H9 (cell line): Measurements from ENCODE around the gene NENF. TPM values are rescaled to one million over a fixed set of nuclear protein-coding genes. Genes with fewer than 3 reads are reported as not detected.

Experiments used
- DNase-seq: peaks from one replicate; pipeline ENCODE4 v3.0.0-alpha.2; 2017
- H2AFZ ChIP-seq: one replicate; pipeline ENCODE4 v1.6.1; 2013; ENCODE audit warnings: mild to moderate bottlenecking, low read length, control low read depth, moderate library complexity
- H2AK5ac ChIP-seq: 2 replicates; pipeline ENCODE4 v1.6.1; 2013; ENCODE audit warnings: low read length, control low read depth, mixed read lengths; ENCODE audit not compliant: insufficient read length
- H2BK120ac ChIP-seq: one replicate; pipeline ENCODE4 v1.6.1; 2013; ENCODE audit warnings: low read depth, mild to moderate bottlenecking, low read length, control low read depth, inconsistent platforms; ENCODE audit not compliant: poor library complexity, severe bottlenecking
- H2BK12ac ChIP-seq: 2 replicates; pipeline ENCODE4 v1.6.1; 2013; ENCODE audit warnings: low read length, control low read depth, mixed read lengths, low read depth; ENCODE audit not compliant: insufficient read length
- H2BK15ac ChIP-seq: 2 replicates; pipeline ENCODE4 v1.6.1; 2013; ENCODE audit warnings: low read depth, low read length, control low read depth
- H2BK20ac ChIP-seq: one replicate; pipeline ENCODE4 v1.6.1; 2013; ENCODE audit warnings: low read depth, mild to moderate bottlenecking, low read length, control low read depth, inconsistent platforms; ENCODE audit not compliant: poor library complexity, severe bottlenecking
- H2BK5ac ChIP-seq: 2 replicates; pipeline ENCODE4 v1.6.1; 2013; ENCODE audit warnings: low read length, control low read depth, mixed read lengths; ENCODE audit not compliant: insufficient read length
- H3K14ac ChIP-seq: 2 replicates; pipeline ENCODE4 v1.6.1; 2013; ENCODE audit warnings: low read length, control low read depth; ENCODE audit not compliant: insufficient read depth
- H3K18ac ChIP-seq: 2 replicates; pipeline ENCODE4 v1.6.1; 2013; ENCODE audit warnings: low read depth, mild to moderate bottlenecking, mixed read lengths, low read length, control low read depth; ENCODE audit not compliant: insufficient read length
- H3K23ac ChIP-seq: 2 replicates; pipeline ENCODE4 v1.6.1; 2013; ENCODE audit warnings: low read length, control low read depth, mixed read lengths, low read depth; ENCODE audit not compliant: insufficient read length
- H3K23me2 ChIP-seq: 2 replicates; pipeline ENCODE4 v1.6.1; 2013; ENCODE audit warnings: low read depth, mild to moderate bottlenecking, mixed read lengths, low read length, control low read depth; ENCODE audit not compliant: insufficient read length, poor library complexity, severe bottlenecking
- H3K27ac ChIP-seq: 2 replicates; pipeline ENCODE4 v1.5.1; 2013; ENCODE audit warnings: low read length, control low read depth, mixed read lengths, low read depth; ENCODE audit not compliant: insufficient read length
- H3K27me3 ChIP-seq: 2 replicates; pipeline ENCODE4 v1.6.1; 2013; ENCODE audit warnings: low read length, control low read depth, inconsistent platforms; ENCODE audit not compliant: insufficient read depth
- H3K4ac ChIP-seq: 2 replicates; pipeline ENCODE4 v1.6.1; 2013; ENCODE audit warnings: low read depth, mild to moderate bottlenecking, control low read depth, inconsistent platforms, low read length, moderate library complexity
- H3K4me1 ChIP-seq: 2 replicates; pipeline ENCODE4 v1.6.1; 2013; ENCODE audit warnings: low read length, control low read depth, inconsistent platforms; ENCODE audit not compliant: insufficient read depth
- H3K4me2 ChIP-seq: 2 replicates; pipeline ENCODE4 v1.6.1; 2013; ENCODE audit warnings: low read length, control low read depth, mixed read lengths; ENCODE audit not compliant: insufficient read length, insufficient read depth
- H3K56ac ChIP-seq: 2 replicates; pipeline ENCODE4 v1.6.1; 2013; ENCODE audit warnings: low read depth, mild to moderate bottlenecking, mixed read lengths, low read length, control low read depth; ENCODE audit not compliant: insufficient read length
- H3K79me1 ChIP-seq: 2 replicates; pipeline ENCODE4 v1.6.1; 2013; ENCODE audit warnings: low read depth, mild to moderate bottlenecking, moderate library complexity, low read length, control low read depth, inconsistent platforms; ENCODE audit not compliant: insufficient read depth, poor library complexity, severe bottlenecking
- H3K79me2 ChIP-seq: 2 replicates; pipeline ENCODE4 v1.6.1; 2013; ENCODE audit warnings: low read length, control low read depth, inconsistent platforms; ENCODE audit not compliant: insufficient read depth
- H3K9ac ChIP-seq: 2 replicates; pipeline ENCODE4 v1.6.1; 2013; ENCODE audit warnings: low read length, control low read depth, mixed read lengths; ENCODE audit not compliant: insufficient read length; ENCODE audit errors: extremely low read depth
- H3K9me3 ChIP-seq: one replicate; pipeline ENCODE4 v1.6.1; 2013; ENCODE audit warnings: low read depth, low read length, inconsistent platforms; ENCODE audit not compliant: control insufficient read depth
- H3T11ph ChIP-seq: one replicate; pipeline ENCODE4 v1.6.1; 2013; ENCODE audit warnings: mild to moderate bottlenecking, low read length, control low read depth, inconsistent platforms
- H4K20me1 ChIP-seq: one replicate; pipeline ENCODE4 v1.6.1; 2013; ENCODE audit not compliant: control insufficient read depth, insufficient read length, insufficient read depth
- H4K5ac ChIP-seq: 2 replicates; pipeline ENCODE4 v1.6.1; 2013; ENCODE audit warnings: low read depth, mild to moderate bottlenecking, mixed read lengths, low read length, control low read depth; ENCODE audit not compliant: insufficient read length
- H4K8ac ChIP-seq: replicated peaks from 2 replicates; pipeline ENCODE4 v1.6.1; 2013; ENCODE audit warnings: low read length, control low read depth, mixed read lengths, low read depth; ENCODE audit not compliant: insufficient read length
- H4K91ac ChIP-seq: 2 replicates; pipeline ENCODE4 v1.6.1; 2013; ENCODE audit warnings: low read depth, mild to moderate bottlenecking, moderate library complexity, mixed read lengths, low read length, control low read depth; ENCODE audit not compliant: insufficient read length
- H3K27ac Mint-ChIP-seq, 3 experiments: 2 replicates in 2 of 3; 3 replicates in 1 of 3; pipeline ENCODE4 v1.8.0; 2020 to 2021; ENCODE audit warnings: mixed read lengths in 3 of 3, mild to moderate bottlenecking in 1 of 3, moderate library complexity in 1 of 3
- H3K27me3 Mint-ChIP-seq: 2 replicates; pipeline ENCODE4 v1.8.0; 2021; ENCODE audit warnings: low read depth, mild to moderate bottlenecking, moderate library complexity, mixed read lengths
- H3K36me3 Mint-ChIP-seq, 3 experiments: 2 replicates in 2 of 3; 3 replicates in 1 of 3; pipeline ENCODE4 v1.8.0; 2020 to 2021; ENCODE audit warnings: low read depth in 3 of 3, mixed read lengths in 3 of 3; ENCODE audit not compliant: insufficient read depth in 1 of 3
- H3K4me1 Mint-ChIP-seq, 2 experiments: 2 replicates each; pipeline ENCODE4 v1.8.0; 2020; ENCODE audit warnings: mixed read lengths in 2 of 2
- H3K4me3 Mint-ChIP-seq, 2 experiments: 2 replicates in 1 of 2; 3 replicates in 1 of 2; pipeline ENCODE4 v1.8.0; 2020 to 2021; ENCODE audit warnings: mild to moderate bottlenecking in 2 of 2, mixed read lengths in 2 of 2, moderate library complexity in 1 of 2
- H3K9me3 Mint-ChIP-seq, 2 experiments: 2 replicates in 1 of 2; 3 replicates in 1 of 2; pipeline ENCODE4 v1.8.0; 2020; ENCODE audit warnings: mild to moderate bottlenecking in 2 of 2, mixed read lengths in 2 of 2, moderate library complexity in 1 of 2
- WGBS: extraction: QIAGEN DNeasy Blood & Tissue Kit; methylation state at CpG from one replicate; pipeline ENCODE4 v1.1.7; 2013; ENCODE audit warnings: missing lambda C conversion rate, low lambda C conversion rate, mixed read lengths; ENCODE audit not compliant: insufficient read length; ENCODE audit errors: extremely low coverage; 5-methylcytosine and 5-hydroxymethylcytosine counted together
- total RNA-seq: library from RNA; stranded (reverse); gene quantifications from 2 replicates; pipeline ENCODE4 v1.2.1, GENCODE V29; 2021
- TF ChIP-seq, protein P1 (sequence below): fragments of 200-600 bp; sonication (generic); conservative IDR thresholded peaks from 3 replicates; pipeline ENCODE4 v1.8.0; 2021; ENCODE audit warnings: antibody characterized with exemption, mild to moderate bottlenecking

The NENF gene
- total RNA-seq, 1 experiment from 2014 or later = 28.3 TPM

DNA sequence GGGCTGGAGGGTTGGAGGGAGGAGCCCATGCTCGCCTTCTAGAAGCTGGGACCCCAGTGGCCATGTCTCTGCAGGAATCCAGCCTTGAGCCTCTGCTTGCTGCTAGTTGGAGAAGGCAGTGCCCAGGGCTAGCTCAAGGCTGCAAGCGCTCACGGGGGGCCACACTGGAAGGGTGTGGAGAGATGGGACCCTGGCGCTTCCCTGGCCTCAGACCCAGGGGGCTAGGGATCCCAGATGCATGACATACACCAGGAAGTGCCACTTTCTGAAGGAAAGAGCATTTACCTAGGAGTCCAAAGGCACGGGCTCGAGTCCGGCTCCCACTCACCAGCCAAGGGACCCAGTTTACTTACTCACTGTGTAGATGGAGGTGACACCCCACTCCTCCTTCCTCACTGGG is 32.6 kb downstream of the NENF start:
- no peaks in the 10 kb centered on the region for H3K23me2 ChIP-seq
- H2BK5ac ChIP-seq = no peak overlapping the region
- H3K79me2 ChIP-seq = no peaks in the 10 kb centered on the region
- H3K23ac ChIP-seq = no peak overlapping the region
- no peaks in the 10 kb centered on the region; the same call in 1 of the 2 replicates for H3K27me3 Mint-ChIP-seq
- DNase-seq = no peak
- H3K9me3 ChIP-seq = no peaks in the 10 kb centered on the region
- no peak overlapping the region for H2BK15ac ChIP-seq
- H2AK5ac ChIP-seq = no peak overlapping the region
- no peak overlapping the region for H4K91ac ChIP-seq
- WGBS = no CpG with 5 or more reads among the region's 7 CpGs
- H2AFZ ChIP-seq = no peak overlapping the region
- no peak overlapping the region for H3K27ac Mint-ChIP-seq
- H3K56ac ChIP-seq = no peak overlapping the region
- H3K36me3 Mint-ChIP-seq = peaks cover 0 to 1% (median 0%) of the 10 kb centered on the region in 3 experiments; a peak in 2 of 7 replicates
- no peak overlapping the region for H4K5ac ChIP-seq
- no peaks in the 10 kb centered on the region for H4K20me1 ChIP-seq
- no peak overlapping the region for H2BK20ac ChIP-seq
- no peak overlapping the region for H3K4me2 ChIP-seq
- peaks cover 8 to 9% of the 10 kb centered on the region in 2 experiments for H3K9me3 Mint-ChIP-seq
- no peak overlapping the region for H3K4me3 Mint-ChIP-seq
- TF ChIP-seq, protein P1, sequence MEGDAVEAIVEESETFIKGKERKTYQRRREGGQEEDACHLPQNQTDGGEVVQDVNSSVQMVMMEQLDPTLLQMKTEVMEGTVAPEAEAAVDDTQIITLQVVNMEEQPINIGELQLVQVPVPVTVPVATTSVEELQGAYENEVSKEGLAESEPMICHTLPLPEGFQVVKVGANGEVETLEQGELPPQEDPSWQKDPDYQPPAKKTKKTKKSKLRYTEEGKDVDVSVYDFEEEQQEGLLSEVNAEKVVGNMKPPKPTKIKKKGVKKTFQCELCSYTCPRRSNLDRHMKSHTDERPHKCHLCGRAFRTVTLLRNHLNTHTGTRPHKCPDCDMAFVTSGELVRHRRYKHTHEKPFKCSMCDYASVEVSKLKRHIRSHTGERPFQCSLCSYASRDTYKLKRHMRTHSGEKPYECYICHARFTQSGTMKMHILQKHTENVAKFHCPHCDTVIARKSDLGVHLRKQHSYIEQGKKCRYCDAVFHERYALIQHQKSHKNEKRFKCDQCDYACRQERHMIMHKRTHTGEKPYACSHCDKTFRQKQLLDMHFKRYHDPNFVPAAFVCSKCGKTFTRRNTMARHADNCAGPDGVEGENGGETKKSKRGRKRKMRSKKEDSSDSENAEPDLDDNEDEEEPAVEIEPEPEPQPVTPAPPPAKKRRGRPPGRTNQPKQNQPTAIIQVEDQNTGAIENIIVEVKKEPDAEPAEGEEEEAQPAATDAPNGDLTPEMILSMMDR = no peak
- H3K4me1 ChIP-seq = no peaks in the 10 kb centered on the region; the same call in 1 of the 2 replicates
- H3K4ac ChIP-seq = no peak overlapping the region
- no peak overlapping the region for H4K8ac ChIP-seq
- no peak overlapping the region for H3K9ac ChIP-seq
- peaks cover 24 to 34% of the 10 kb centered on the region in 2 experiments for H3K4me1 Mint-ChIP-seq
- H2BK12ac ChIP-seq = no peak overlapping the region
- H2BK120ac ChIP-seq = no peak overlapping the region
- no peaks in the 10 kb centered on the region for H3K79me1 ChIP-seq
- H3K27ac ChIP-seq = no peak overlapping the region
- no peaks in the 10 kb centered on the region for H3K27me3 ChIP-seq
- no peak overlapping the region for H3T11ph ChIP-seq
- no peak overlapping the region for H3K18ac ChIP-seq
- H3K14ac ChIP-seq = no peak overlapping the region; the same call in 1 of the 2 replicates
